Nephron progenitor cell (in vitro differentiated cells): ENCODE results near the gene FKBP1B.
A peak's percentile ranks its signal among the peaks of the same experiment; 100 is the strongest.

ENCODE experiments used
- DNase-seq: peaks from one replicate; pipeline ENCODE4 v3.0.0; 2021
- H3K27ac Mint-ChIP-seq: 2 replicates; pipeline ENCODE4 v1.8.0; 2021; ENCODE audit warnings: mild to moderate bottlenecking, moderate library complexity, mixed read lengths
- H3K27me3 Mint-ChIP-seq: 2 replicates; pipeline ENCODE4 v1.8.0; 2021; ENCODE audit warnings: mild to moderate bottlenecking, low read depth, mixed read lengths; ENCODE audit not compliant: poor library complexity
- H3K36me3 Mint-ChIP-seq: 2 replicates; pipeline ENCODE4 v1.8.0; 2021; ENCODE audit warnings: low read depth, mixed read lengths
- H3K4me1 Mint-ChIP-seq: 2 replicates; pipeline ENCODE4 v1.8.0; 2021; ENCODE audit warnings: mixed read lengths
- H3K4me3 Mint-ChIP-seq: 2 replicates; pipeline ENCODE4 v1.8.0; 2021; ENCODE audit warnings: mild to moderate bottlenecking, moderate library complexity, mixed read lengths
- H3K9me3 Mint-ChIP-seq: 2 replicates; pipeline ENCODE4 v1.8.0; 2021; ENCODE audit warnings: mild to moderate bottlenecking, moderate library complexity, mixed read lengths
- CTCF ChIP-seq: fragments of 200-600 bp; sonication (generic); IDR thresholded peaks from 2 replicates; pipeline ENCODE4 v1.5.0; 2021; ENCODE audit warnings: antibody characterized with exemption

Gene FKBP1B

GRCh38 chr2:24016376-24016761 lies 33.2 kb upstream of the FKBP1B start:
- no peak for TF ChIP-seq CTCF
- Mint-ChIP-seq H3K27ac (no peak overlapping the region), H3K4me1 (peaks cover 12% of the 10 kb centered on the region), H3K36me3 (peaks cover 4% of the 10 kb centered on the region), H3K4me3 (no peak overlapping the region), H3K9me3 (no peaks in the 10 kb centered on the region), H3K27me3 (peaks cover 15% of the 10 kb centered on the region)
- no peak for DNase-seq

GRCh38 chr2:24016853-24017703 lies 32.5 kb upstream of the FKBP1B start:
- H3K27ac Mint-ChIP-seq: no peak overlapping the region
- peaks cover 8% of the 10 kb centered on the region for H3K27me3 Mint-ChIP-seq
- no peaks in the 10 kb centered on the region for H3K9me3 Mint-ChIP-seq
- no peak overlapping the region for H3K4me3 Mint-ChIP-seq
- TF ChIP-seq CTCF: no peak
- peaks cover 4% of the 10 kb centered on the region for H3K36me3 Mint-ChIP-seq
- peaks cover 12% of the 10 kb centered on the region for H3K4me1 Mint-ChIP-seq
- DNase-seq: no peak

GRCh38 chr2:24017711-24018110 lies 31.8 kb upstream of the FKBP1B start:
- H3K27me3 Mint-ChIP-seq: peaks cover 3% of the 10 kb centered on the region
- H3K4me1 Mint-ChIP-seq: peaks cover 12% of the 10 kb centered on the region
- no peak overlapping the region for H3K4me3 Mint-ChIP-seq
- no peak for DNase-seq
- H3K9me3 Mint-ChIP-seq: no peaks in the 10 kb centered on the region
- peaks cover 4% of the 10 kb centered on the region for H3K36me3 Mint-ChIP-seq
- peak overlapping the region; percentile 7 for H3K27ac Mint-ChIP-seq
- TF ChIP-seq CTCF: no peak

- Mint-ChIP-seq H3K4me1 (peaks cover 12% of the 10 kb centered on the region), H3K36me3 (peaks cover 4% of the 10 kb centered on the region), H3K27ac (peak overlapping the region; percentile 7), H3K9me3 (no peaks in the 10 kb centered on the region), H3K4me3 (no peak overlapping the region), H3K27me3 (peaks cover 3% of the 10 kb centered on the region)
- TF ChIP-seq CTCF: no peak
- no peak for DNase-seq
Measured at GRCh38 chr2:24018241-24018640, 31.3 kb upstream of the FKBP1B start.

GRCh38 chr2:24019729-24020128 lies 29.8 kb upstream of the FKBP1B start:
- no peaks in the 10 kb centered on the region for H3K9me3 Mint-ChIP-seq

More at GRCh38 chr2:24019729-24020128, 29.8 kb upstream of the FKBP1B start:
- peaks cover 8% of the 10 kb centered on the region for H3K4me1 Mint-ChIP-seq
- H3K36me3 Mint-ChIP-seq: no peaks in the 10 kb centered on the region
- H3K27ac Mint-ChIP-seq: no peak overlapping the region
- no peak for DNase-seq
- no peaks in the 10 kb centered on the region for H3K27me3 Mint-ChIP-seq
- H3K4me3 Mint-ChIP-seq: no peak overlapping the region
- no peak for TF ChIP-seq CTCF
